ENCODE measurements around the gene FOXP1. TPM values are rescaled to one million over a fixed set of nuclear protein-coding genes. Genes with fewer than 3 reads are reported as not detected.

FOXP1 gene
- total RNA-seq, 1 donor from 2014 or later, result 128 TPM

DNA sequence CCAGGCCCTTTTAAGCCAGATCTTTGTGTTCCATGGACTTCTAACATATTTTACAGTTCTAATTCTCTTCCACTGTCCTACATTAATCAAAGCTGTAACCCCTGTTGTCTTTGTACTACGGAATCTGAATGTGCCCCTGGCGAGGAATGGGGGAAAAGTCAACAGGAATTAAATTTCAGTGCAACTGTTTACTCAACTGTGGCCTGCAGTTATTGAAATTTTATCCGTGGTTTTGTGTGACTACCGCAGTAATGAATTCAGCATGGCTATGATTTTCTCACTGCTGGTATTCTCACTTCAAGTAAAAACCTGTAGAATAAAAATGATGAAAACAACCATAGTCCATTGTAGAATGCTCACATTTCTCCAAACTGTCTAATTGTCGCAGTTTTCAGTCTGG, 388.0 kb downstream of the FOXP1 start:
- TF ChIP-seq POLR2A (IDR thresholded peaks at IDR 0.05), result no peak
- Histone ChIP-seq H3K27ac (no peak overlapping the region), H3K27me3 (no peaks in the 10 kb centered on the region), H3K9me3 (no peaks in the 10 kb centered on the region), H3K4me3 (no peak overlapping the region), H3K4me1 (no peaks in the 10 kb centered on the region), H3K36me3 (no peaks in the 10 kb centered on the region)
- DNase-seq (ENCODE audit: extremely low spot score in 2 of 2), result no peak
- intact Hi-C loops (cut with DNase I), result no loop called here

DNA sequence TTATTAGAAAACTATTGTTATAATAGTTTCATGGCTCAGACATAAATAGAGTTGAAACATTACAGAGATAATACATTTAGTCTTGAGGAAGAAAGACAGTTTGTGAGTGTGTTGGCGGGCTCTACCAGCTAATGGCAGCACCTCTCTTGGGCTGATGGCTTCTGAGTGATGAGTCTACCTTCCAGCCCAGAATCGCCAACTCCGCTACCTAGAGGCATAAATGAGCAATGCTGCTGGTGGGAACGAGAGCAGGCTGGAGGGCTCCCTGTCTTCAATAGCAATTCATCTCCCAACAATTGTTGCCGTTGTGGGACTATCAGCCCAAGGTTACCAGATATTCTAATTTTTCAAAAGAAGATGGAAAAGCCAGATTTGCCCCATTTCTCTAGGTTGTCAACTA, 388.7 kb downstream of the FOXP1 start:
- Histone ChIP-seq H3K27me3 (no peaks in the 10 kb centered on the region), H3K4me1 (no peaks in the 10 kb centered on the region), H3K27ac (no peak overlapping the region), H3K4me3 (no peak overlapping the region), H3K9me3 (no peaks in the 10 kb centered on the region), H3K36me3 (no peaks in the 10 kb centered on the region)
- intact Hi-C loops (cut with DNase I), result no loop called here
- TF ChIP-seq POLR2A (IDR thresholded peaks at IDR 0.05) (no peak), POLR2AphosphoS5 (IDR thresholded peaks at IDR 0.05; ENCODE audit: insufficient read depth in 1 of 2, low read depth in 1 of 2) (no peak)
- TF ChIP-seq, protein P1, sequence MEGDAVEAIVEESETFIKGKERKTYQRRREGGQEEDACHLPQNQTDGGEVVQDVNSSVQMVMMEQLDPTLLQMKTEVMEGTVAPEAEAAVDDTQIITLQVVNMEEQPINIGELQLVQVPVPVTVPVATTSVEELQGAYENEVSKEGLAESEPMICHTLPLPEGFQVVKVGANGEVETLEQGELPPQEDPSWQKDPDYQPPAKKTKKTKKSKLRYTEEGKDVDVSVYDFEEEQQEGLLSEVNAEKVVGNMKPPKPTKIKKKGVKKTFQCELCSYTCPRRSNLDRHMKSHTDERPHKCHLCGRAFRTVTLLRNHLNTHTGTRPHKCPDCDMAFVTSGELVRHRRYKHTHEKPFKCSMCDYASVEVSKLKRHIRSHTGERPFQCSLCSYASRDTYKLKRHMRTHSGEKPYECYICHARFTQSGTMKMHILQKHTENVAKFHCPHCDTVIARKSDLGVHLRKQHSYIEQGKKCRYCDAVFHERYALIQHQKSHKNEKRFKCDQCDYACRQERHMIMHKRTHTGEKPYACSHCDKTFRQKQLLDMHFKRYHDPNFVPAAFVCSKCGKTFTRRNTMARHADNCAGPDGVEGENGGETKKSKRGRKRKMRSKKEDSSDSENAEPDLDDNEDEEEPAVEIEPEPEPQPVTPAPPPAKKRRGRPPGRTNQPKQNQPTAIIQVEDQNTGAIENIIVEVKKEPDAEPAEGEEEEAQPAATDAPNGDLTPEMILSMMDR (IDR thresholded peaks at IDR 0.05), result no peak
- no peak for DNase-seq (ENCODE audit: extremely low spot score in 2 of 2)

DNA sequence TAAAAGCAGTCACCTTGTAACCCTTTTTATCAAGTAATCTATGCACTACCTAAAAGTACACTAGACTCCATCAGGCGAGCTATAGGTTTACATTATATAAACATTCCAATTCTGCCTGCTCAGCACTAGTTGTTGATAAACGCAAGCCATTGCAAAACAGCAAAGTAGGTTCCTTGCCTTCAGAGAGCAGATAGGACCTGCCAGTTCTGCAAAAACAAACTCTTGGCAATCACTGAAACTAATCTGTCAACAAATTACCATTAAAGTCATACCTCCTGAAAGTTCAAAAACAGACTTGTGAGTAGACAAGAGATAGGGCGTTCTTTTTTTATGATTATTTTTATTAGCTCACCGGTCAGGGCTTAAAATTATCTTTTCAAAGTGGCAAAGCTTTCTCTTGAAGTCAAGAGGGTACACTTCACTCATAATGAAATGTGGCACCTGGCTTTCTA, 392.5 kb downstream of the FOXP1 start:
- TF ChIP-seq POLR2A (IDR thresholded peaks at IDR 0.05) (no peak), POLR2AphosphoS5 (IDR thresholded peaks at IDR 0.05; ENCODE audit: insufficient read depth in 1 of 2, low read depth in 1 of 2) (no peak)
- TF ChIP-seq, protein P1 (IDR thresholded peaks at IDR 0.05), result no peak
- no peak overlapping the region for H3K27ac ChIP-seq
- DNase-seq (ENCODE audit: extremely low spot score in 2 of 2), result no peak

DNA sequence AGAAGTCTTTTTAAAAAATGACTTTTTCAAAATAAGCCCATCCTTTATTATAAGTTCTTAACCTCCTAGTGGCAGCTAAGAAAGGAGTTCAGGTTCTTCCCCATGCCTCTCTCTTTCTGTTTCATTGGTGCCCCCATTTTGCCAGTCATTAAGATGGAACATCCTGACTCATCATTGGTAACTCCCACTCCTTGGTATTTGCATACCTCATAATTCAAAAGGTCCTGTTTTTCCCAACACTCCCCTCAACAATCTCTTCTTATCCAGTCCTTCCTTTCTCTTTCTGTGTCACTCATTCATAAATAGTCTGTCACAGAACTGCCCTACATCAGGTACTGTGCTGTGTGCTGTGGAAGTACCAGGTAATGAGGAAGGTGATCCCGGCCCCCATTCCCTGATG, 394.0 kb downstream of the FOXP1 start:
- intact Hi-C loops (cut with DNase I), result no loop called here
- TF ChIP-seq POLR2AphosphoS5 (IDR thresholded peaks at IDR 0.05; ENCODE audit: insufficient read depth in 1 of 2, low read depth in 1 of 2) (no peak), POLR2A (IDR thresholded peaks at IDR 0.05) (no peak)
- TF ChIP-seq, protein P1 (IDR thresholded peaks at IDR 0.05), result no peak
- H3K27ac ChIP-seq, result no peak overlapping the region
- H3K4me3 ChIP-seq, result no peak overlapping the region
- no peak for DNase-seq (ENCODE audit: extremely low spot score in 2 of 2)
- no peaks in the 10 kb centered on the region for H3K27me3 ChIP-seq
- no peaks in the 10 kb centered on the region for H3K4me1 ChIP-seq
- H3K9me3 ChIP-seq, result no peaks in the 10 kb centered on the region
- no peaks in the 10 kb centered on the region for H3K36me3 ChIP-seq

More for the DNA sequence above, 392.5 kb downstream of the FOXP1 start:
- Histone ChIP-seq H3K9me3 (no peaks in the 10 kb centered on the region), H3K27me3 (no peaks in the 10 kb centered on the region), H3K36me3 (no peaks in the 10 kb centered on the region), H3K4me1 (no peaks in the 10 kb centered on the region), H3K4me3 (no peak overlapping the region)
- intact Hi-C loops (cut with DNase I), result no loop called here

DNA sequence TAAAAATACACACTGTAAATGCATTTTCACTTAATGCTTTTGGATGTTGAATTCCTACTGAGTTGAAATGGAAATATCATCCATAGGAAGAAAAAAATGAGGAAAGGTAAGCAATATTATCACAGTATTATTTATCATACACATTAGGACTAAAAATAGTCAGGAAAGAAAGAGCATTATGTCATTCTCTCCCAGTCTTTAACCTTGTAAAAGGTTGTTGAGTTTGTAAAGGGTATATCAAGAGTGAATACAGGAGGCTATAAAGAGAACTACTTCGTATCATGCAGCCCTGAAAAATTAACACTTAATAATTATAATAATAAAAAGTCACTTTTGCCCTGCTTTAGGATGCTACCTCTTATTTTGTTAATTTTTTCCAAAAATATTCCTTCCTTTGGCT, 395.8 kb downstream of the FOXP1 start:
- Histone ChIP-seq H3K4me3 (no peak overlapping the region), H3K9me3 (no peaks in the 10 kb centered on the region), H3K36me3 (no peaks in the 10 kb centered on the region), H3K27me3 (no peaks in the 10 kb centered on the region), H3K4me1 (no peaks in the 10 kb centered on the region), H3K27ac (no peak overlapping the region)
- intact Hi-C loops (cut with DNase I), result no loop called here
- DNase-seq (ENCODE audit: extremely low spot score in 2 of 2), result no peak
- TF ChIP-seq, protein P1 (IDR thresholded peaks at IDR 0.05), result no peak
- TF ChIP-seq POLR2A (IDR thresholded peaks at IDR 0.05) (no peak), POLR2AphosphoS5 (IDR thresholded peaks at IDR 0.05; ENCODE audit: insufficient read depth in 1 of 2, low read depth in 1 of 2) (no peak)
